Germinal center (tissue), 1 donor: ENCODE data around the gene C7orf33.

ENCODE experiments used
- DNase-seq: peaks from one replicate; pipeline ENCODE4 v3.0.0; 2012; ENCODE audit warnings: mixed read lengths, low spot score

C7orf33 gene

DNA sequence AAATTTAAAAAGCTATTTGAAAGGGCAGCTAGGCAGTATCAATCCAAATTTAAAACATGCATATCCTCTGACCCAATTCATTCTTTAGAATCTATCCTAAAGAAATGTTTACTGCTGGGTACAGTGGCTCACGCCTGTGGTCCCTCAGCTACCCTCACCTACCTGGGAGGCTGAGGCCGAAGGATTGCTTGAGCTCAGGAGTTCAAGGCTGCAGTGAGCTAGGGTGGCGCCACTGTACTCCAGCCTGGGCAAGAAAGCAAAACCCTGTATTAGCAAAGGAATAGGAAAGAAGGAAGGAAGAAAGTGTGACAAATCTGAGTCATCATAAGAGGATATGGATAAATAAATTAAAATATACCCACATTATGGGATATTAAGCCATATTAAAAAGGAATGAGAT is 36.3 kb downstream of the C7orf33 start:
- no peak for DNase-seq

DNA sequence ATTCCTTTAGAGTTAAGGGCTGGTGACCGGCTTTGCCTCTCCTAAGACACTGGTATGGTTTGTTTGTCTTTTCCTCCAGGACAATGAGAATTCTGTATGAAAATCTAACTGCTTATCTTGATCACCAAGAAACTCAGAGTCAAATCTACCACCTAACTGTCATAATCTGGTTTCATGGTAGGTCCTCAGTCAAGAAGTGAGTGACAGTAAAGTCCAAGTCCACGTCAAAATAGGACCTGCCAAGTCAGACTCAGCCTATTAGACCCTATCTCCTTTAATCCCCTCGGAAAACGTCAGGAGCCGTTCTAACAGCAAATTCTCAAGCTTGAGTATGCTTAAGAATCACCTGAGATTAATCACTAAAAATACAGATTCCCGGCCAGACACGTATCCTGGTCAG is 37.4 kb downstream of the C7orf33 start:
- no peak for DNase-seq

DNA sequence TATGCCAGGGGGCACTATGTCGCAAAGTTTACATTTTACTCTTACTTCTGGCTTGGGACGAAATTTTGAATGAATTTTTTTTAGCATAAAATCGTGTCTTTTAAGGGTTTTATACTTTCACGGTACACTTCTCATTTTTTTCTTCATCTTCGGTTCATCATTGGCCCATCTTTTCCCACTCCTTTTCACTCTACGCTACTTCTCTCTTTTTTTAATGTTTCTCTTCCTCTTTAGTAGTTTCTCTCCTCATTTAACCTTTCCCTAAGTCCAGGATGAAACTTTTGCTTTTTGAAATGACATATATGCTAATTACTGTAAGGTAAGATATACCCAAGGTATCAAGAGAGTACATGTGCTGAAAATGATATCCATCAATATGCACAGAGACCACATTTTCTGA is 39.5 kb downstream of the C7orf33 start:
- DNase-seq: no peak

DNA sequence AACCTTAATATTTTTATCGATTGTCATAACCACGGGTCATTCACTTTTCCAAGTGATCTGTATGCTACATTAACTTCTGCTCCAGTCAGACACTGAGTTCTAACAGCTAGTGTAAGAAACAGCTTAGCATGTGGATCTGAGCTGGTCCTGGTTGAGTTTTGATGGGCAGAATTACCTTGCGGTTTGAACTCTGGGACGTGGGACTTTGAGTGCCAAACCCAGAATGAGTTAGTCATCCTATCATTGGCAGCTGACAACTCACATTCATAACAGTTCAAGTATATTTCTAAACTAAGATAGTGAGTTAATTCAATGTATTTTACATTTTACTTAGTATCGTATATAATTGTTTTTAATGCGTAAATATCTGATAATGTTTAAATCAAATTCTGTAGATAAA is 43.2 kb downstream of the C7orf33 start:
- no peak for DNase-seq

DNA sequence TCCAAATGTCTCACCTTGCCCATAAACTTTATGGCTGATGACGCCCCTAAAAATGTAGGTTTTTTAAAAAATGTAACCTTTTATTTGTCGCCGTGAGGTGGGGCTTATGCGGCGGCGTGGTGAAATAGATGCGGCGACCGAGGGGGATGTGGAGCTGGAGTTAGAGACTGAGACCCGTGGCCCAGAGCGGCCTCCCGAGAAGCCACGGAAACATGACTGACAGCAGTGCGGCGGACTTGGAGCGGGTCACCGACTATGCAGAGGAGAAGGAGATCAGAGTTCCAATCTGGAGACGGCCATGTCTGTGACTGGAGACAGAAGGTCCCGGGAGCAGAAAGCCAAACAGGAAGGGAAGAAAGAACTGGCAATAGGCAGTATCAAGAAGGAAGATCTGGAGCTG is 46.5 kb downstream of the C7orf33 start:
- no peak for DNase-seq

DNA sequence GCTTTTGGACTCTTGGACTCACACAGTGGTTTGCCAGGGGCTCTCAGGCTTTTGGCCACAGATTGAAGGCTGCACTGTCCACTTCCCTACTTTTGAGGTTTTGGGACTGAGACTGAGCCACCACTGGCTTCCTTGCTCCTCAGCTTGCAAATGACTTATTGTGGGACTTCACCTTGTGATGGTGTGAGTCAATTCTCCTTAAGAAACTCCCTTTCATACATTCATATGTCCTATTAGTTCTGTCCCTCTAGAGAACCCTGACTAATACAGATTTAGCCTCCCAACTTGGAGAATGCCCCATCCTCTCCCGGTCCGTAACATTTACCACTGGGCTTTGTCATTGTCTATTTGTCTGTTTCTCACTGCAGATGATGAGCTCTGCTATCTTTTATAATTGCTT is 55.3 kb downstream of the C7orf33 start:
- DNase-seq: no peak

DNA sequence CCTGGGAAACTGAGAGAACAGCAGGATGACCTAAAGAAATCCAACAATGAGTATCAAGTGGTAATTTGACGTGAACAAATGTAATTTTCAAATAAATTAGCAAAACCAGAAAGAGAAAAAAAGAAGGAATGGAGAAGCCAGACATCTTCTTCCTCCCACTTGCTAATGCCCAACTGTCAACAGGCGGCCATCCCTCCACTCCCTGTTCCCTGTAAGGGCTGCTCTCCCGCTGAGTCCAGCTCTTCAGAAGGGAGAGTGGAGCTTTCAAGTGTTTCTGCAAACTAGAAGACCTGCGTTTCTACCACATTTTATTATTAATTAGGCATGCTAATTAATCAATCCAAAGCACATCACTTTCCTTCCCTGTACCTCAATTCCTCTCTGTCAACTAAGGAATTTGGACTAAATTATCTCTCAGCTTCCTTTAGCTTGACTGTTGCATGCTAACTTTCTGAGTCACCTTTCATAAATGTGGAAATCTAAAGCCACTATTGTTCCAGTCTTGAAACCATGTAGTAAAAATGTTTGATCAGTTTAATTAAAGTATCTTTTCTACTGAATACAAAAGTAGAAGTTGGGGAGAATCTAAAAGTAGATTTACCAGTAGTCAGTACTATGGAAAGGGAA is 59.8 kb downstream of the C7orf33 start:
- no peak for DNase-seq

DNA sequence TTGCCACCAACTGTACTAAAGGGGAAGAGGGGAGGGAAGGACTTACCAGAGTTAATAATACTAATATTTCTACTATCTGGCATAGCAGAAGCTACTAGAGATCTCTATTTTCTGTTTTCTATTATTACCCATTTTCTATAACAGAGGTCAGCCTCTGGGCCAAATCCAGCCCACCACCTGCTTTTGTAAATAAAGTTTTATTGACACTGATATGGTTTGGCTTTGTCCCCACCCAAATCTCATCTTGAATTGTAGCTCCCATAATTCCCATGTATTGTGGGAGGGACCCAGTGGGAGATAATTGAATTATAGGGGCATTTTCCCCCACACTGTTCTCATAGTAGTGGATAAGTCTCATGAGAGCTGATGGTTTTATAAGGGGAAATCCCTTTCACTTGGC is 62.2 kb downstream of the C7orf33 start:
- no peak for DNase-seq

DNA sequence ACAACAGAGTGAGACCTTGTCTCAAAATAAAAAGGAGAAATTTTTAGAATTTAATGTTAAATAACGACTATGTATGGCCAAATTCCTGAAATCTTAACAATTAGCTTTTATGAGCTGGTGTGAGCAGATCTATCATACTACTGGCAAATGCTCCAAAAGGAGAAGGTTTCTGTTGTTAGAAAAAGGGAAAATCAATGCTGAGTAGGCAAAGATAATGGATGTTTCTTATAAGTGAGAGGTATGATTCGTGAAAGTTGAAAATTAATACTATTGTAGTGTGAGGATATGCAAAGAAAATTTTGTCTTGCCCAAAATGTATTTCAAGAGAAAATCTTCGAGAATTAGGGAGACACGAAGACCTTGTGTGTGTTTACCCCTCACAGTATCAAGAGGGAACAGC is 67.4 kb downstream of the C7orf33 start:
- no peak for DNase-seq

DNA sequence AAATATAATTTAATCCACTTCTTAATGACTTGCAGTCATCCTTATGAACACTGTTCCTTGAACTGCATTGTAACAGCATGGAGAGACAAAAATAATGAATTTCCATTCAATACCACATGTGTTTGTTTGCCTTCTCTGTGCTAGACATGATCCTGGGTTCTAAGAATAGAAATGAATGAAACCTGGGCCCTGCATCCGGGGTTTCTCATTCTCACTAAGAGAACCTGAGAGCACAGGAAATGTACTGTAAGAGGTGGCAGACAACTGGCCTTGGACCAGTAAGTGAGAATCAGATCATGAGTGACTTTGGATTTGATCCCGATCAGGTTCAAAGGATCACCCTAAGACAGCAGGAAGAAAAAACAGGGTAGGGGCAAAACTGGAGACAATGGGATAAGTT is 70.9 kb downstream of the C7orf33 start:
- DNase-seq: no peak

DNA sequence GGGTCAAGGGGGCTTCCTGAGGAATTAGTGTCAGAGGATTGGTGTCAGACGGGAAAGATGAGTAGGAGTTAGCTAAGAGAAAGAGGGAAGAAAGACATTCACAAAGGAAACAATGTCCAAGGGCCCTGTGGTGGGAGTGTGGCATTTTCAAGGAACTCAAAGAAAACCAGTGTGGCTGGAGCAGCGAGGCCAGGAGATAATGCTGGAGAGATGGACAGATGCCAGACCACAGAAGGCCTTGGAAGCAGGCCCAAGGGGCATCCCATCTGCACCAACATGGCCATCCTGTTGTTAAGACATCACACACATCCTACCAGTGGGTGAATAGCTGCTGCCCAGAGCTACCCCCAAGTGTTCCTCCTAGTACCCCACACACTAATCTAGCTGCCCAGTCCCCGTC is 72.1 kb downstream of the C7orf33 start:
- DNase-seq: no peak

DNA sequence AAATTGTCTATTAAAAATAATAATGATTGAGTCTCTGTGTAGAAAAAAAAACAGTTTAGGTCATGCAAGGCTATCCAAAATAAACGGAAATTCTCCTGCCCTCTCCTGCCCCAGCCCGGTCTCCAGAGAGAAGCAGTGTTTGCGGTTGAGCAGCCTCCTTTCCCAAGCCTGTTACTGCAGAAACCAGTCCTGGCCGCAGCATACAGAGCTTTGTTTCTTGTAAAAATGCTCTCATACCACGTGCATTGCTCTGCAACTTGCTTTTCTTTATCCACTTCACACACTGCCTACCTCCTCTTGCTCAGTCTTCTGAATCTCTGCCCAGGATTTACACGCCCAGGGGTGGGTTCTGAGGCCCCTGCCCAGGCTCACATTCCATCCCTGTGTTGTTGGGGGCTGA is 73.8 kb downstream of the C7orf33 start:
- DNase-seq: no peak

DNA sequence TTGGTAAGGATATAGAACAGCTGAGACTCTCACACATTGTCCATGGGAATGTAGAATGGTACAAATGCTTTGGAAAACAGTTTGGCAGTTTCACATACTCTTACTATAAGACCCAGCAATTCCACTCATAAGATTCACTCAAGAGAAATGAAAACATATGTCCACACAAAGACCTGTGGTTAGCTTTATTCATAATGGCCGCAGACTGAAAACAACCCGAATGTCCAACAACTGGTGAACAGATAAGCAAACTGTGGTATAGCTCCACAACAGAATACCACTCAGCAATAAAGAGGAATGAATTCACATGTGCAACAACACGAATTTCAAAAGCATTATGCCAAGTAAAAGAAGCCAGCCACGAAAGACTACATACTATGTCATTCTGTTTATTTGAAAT is 74.7 kb downstream of the C7orf33 start:
- no peak for DNase-seq
